Measurements from ENCODE around the gene UNC5C.

UNC5C gene

DNA sequence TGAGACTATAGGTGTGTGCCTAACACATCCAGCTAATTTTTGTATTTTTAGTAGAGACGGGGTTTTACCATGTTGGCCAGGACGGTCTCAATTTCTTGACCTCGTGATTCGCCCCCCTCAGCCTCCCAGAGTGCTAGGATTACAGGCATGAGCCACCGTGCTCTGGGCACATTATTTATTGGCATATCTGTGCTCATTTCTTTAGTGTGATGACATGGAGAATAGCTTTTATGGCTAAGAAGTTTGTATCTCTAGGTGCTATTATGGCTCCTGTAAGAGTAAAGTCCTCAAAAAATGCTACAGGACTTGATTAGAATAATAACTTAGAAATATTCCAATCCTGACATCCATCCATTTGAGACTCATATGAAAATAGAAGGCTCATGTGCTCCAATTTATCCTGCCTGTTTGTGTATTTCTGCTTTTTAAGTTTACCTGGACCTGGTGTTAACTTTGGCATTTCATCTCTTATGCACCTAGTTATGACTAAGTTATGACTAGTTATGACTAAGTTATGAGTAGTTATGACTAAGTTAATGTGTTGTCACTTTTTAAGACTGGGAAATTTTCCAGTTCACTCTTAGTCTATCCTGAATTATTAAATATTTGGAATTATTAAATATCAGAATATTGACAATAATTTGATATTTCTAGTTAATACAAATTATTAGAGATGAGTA is 36.4 kb upstream of the UNC5C start:
- H3K4me3 ChIP-seq (ENCODE audit: low read depth, low read length) = no peak overlapping the region
- in situ Hi-C loops (cut with HindIII; ENCODE audit: low sequenced_read_pairs) = no loop called here
- TF ChIP-seq CTCF (IDR thresholded peaks at IDR 0.05; ENCODE audit: low read depth, low read length, missing control alignments) = no peak
- DNase-seq (ENCODE audit: low read depth) = no peak

DNA sequence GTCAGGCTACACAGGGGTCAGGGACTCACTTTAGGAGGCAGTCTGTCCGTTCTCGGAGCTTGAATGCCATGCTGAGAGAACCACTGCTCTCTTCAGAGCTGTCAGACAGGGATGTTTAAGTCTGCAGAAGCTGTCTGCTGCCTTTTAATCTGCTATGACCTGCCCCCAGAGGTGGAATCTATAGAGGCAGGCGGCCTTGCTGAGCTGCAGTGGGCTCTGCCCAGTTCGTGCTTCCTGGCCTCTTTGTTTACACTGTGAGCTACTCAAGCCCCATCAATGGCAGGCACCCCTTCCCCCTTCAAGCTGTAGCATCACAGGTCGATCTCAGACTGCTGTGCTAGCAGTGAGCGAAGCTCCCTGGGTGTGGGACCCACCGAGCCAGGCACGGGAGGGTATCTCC is 31.5 kb upstream of the UNC5C start:
- DNase-seq (ENCODE audit: low read depth) = no peak
- TF ChIP-seq CTCF (IDR thresholded peaks at IDR 0.05; ENCODE audit: low read depth, low read length, missing control alignments) = no peak
- in situ Hi-C loops (cut with HindIII; ENCODE audit: low sequenced_read_pairs) = no loop called here
- H3K4me3 ChIP-seq (ENCODE audit: low read depth, low read length) = no peak overlapping the region

DNA sequence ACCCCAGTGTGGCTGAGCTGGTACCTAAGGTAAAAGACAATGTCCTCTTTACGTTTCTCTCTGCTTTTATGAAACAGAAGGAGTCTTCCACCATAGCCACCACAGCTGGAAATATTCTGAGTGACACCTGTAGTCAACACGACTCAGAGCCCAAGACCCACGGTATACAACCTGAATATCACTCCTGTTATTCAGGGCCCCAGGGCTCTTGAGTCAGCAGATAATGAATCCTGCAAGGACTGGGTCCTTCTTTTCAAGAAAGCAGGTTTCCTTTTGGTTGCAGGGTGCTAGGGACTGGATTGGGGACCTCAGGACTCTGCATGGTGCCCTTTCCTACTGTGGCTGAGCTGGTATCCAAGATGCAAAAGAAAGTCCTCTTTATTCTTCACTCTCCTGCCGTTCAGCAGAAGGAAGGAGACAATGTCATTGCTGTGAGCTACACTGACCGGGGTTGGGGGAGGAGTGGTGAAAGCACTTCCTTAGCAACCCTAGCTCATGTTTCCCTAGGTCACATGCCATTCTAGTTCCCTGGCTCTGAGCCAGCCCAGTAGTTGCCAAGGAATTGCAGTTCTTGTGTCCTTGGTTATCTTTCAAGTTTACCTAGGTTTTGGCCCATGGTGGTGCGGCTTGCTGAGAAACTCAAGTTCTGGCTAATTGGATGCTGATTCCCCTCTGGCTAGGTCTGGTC is 23.7 kb upstream of the UNC5C start:
- TF ChIP-seq CTCF (IDR thresholded peaks at IDR 0.05; ENCODE audit: low read depth, low read length, missing control alignments) = no peak
- in situ Hi-C loops (cut with HindIII; ENCODE audit: low sequenced_read_pairs) = no loop called here
- H3K4me3 ChIP-seq (ENCODE audit: low read depth, low read length) = no peak overlapping the region
- no peak for DNase-seq (ENCODE audit: low read depth)

DNA sequence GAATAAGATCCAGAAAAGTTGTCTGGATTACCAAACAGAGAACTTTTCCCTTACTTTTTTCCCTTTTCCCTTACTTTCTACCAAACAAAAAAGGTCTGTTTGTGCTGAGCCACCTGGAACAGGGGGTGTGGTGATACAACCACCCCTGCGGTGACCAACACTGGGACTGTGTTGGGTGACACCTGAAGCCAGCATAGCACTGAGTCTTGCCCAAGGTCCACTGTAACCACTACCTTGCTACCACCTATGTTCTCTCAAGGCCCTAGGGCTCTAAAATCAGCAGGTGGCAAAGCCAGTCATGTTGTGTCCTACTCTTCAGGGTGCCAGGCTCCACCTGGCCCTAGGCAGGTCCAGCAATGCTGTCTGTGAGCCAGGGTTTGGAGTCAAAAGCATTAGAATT is 22.8 kb upstream of the UNC5C start:
- in situ Hi-C loops (cut with HindIII; ENCODE audit: low sequenced_read_pairs) = no loop called here
- TF ChIP-seq CTCF (IDR thresholded peaks at IDR 0.05; ENCODE audit: low read depth, low read length, missing control alignments) = no peak
- no peak overlapping the region for H3K4me3 ChIP-seq (ENCODE audit: low read depth, low read length)
- no peak for DNase-seq (ENCODE audit: low read depth)

DNA sequence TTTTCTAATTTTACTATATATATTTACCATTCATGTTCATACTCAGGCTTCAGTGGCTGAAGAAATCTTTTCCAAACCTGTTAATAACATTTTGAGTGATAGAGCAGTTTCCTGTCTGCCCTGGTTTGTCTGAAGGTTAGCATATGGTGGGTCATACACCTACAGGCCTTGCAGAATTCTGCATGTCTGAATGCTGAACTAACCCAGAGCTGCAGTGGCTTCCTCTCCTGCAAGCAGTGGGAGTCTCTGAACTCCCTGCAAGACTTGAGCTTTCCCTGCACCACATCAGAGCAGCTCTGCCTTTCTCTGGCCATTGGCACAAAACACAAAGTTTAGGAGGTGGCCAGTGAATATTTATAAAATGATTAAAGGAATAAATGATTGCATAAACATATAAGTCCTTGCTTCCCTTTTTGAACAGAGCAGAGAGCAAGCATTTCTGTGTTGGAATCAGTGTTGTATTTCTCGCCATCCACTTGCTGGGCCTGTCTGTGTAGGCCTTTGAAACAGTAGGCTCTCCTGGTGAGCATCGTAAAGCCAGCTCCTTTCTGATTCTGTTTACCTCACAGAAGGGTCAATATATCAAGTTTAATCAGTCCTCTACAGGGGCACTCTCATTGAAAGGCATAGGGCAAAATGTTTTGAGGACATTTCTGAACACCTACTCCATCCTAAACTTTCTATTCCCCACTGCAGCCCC is 15.0 kb upstream of the UNC5C start:
- in situ Hi-C loops (cut with HindIII; ENCODE audit: low sequenced_read_pairs) = no loop called here
- H3K4me3 ChIP-seq (ENCODE audit: low read depth, low read length) = no peak overlapping the region
- TF ChIP-seq CTCF (IDR thresholded peaks at IDR 0.05; ENCODE audit: low read depth, low read length, missing control alignments) = no peak
- no peak for DNase-seq (ENCODE audit: low read depth)

- no peak for TF ChIP-seq CTCF (IDR thresholded peaks at IDR 0.05; ENCODE audit: low read depth, low read length, missing control alignments)
- no peak overlapping the region for H3K4me3 ChIP-seq (ENCODE audit: low read depth, low read length)
- no peak for DNase-seq (ENCODE audit: low read depth)
- in situ Hi-C loops (cut with HindIII; ENCODE audit: low sequenced_read_pairs) = no loop called here
Observed at GRCh38 chr4:95560774-95561173, 12.0 kb upstream of the UNC5C start.
